Stimulated activated CD8-positive, alpha-beta memory T cell treated with anti-CD3 and anti-CD28 coated beads, Interleukin-15, amount 100 ng/mL, for 24 hours (primary cell): ENCODE results near the gene PFDN2.

Experiments
- DNase-seq: peaks from one replicate; pipeline ENCODE4 v3.0.0-alpha.2; 2020; ENCODE audit warnings: low read depth

PFDN2 gene

DNA sequence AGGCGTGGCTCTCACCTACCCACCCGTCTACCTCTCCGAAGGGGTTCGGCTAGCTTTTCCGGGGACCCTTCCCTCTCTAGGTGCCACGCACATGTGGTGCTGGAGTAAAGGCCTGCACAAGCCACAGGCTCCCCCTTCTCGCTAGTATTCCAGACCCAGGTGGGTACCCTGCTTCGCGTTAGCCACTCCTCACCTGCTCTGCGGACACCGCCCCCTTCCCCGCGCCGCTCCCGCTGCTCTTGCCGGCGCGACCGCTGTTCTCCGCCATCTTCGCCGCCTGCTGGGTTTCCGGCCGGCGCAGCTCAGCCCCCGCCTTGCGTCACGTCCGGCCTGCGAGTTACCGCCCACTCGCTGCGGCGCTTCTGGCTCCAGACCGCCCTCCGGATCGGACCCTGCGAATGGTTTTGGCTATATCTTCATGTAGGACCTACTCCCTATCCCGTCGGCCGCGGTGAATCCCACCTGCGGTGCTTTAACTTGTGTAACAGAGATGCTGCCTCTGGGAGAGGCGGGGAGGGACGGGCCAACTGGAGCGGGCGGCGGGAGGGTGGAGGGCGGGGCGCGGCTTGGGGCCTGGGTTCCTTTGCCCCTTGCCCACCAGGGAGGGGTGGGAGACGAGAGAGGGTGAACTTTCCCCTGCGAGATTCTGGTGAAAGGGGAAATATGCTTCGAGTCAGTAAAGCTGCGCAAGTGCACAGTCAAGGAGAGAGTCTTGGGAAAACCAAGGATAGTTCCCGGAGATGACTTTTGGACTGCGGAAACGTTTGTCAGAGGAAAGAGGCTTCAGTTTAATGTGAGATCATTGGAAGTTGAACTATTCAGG is at the start of gene PFDN2, which contains the start of gene NIT1:
PFDN2 (minus strand) TSS at position 279 of the 823 bp plus-strand sequence; CDS start at position 268, 11 bp downstream.
NIT1 (plus strand) TSS at position 347 of the 823 bp plus-strand sequence; CDS start at position 419, 72 bp downstream.
- DNase-seq: peak; percentile 71

DNA sequence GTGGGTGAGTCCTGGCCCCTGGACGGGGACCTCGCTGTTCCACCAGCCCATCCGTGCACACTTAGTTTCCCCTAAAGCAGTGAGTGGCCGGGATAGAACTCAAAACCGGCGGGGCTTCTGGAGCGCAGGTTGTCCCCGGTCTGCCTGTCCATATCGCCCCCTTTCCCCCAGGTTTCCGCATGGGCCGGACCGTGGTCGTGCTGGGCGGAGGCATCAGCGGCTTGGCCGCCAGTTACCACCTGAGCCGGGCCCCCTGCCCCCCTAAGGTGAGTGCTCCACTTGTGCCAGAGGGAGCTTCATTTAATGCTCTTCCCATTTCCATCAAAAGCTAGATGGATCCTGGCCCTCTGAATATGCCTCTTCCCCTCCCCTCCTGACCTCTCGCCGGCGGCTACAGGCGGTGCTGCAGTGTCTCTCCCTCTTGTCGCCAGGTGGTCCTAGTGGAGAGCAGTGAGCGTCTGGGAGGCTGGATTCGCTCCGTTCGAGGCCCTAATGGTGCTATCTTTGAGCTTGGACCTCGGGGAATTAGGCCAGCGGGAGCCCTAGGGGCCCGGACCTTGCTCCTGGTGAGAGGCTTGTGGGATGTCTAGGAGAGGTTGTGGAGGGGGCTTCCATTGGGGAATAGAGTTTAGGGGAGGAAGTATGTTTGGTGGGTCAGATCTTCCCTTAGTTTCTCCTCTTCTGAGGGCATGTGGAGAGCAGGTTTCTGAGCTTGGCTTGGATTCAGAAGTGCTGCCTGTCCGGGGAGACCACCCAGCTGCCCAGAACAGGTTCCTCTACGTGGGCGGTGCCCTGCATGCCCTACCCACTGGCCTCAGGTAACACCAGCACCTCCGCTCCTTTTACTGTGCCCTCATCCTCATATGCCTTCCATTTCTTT is 49.1 kb upstream of the PFDN2 start:
- no peak for DNase-seq

DNA sequence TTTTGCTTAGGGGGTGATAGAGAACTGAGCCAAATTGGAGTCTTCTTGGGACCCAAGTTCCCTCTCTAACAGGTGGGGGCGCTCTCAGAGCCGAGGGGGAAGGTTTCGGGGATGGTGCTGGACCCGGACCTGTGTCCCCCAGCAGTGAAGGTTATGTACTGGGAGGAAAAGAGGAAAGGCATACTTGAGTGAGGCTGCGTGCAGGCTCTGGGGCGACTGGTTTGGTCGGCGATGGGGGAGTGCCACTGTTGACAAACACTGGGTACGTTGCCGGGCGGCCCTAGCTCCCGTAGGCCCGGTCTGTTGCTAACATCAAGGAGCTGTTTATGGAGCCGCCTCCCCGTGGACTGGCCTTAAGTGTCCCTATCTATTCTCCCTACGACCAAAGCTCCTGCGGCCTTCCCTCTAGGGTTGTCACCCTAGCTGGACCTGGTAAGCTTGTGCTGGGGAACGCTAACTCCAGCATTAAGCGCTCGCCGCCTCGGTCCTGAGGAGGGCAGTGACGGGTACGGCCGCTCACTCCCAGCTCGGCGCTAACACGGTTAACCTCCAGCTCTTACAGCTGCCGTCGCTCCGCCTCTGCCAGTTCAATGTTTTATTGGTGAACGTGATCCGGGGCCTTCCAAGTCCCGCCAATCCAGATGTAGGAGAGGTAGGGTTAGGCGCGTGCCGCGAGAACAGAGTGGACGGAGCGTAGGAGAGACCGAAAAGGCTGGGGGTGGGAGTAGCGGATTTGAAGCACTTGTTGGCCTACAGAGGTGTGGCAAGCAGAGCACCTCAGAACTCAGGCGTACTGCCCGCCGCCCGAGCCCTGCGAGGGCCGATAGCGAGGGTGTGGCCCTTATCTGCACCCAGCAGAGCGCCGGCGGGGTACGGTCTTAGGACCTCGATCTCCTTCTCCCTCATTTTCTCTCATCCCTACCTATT is 48.2 kb upstream of the PFDN2 start, which contains the start of gene PPOX:
PPOX (plus strand) TSS at position 685 of the 927 bp plus-strand sequence. CDS start 422 bp downstream, outside the sequence.
- DNase-seq: peak; percentile 74

DNA sequence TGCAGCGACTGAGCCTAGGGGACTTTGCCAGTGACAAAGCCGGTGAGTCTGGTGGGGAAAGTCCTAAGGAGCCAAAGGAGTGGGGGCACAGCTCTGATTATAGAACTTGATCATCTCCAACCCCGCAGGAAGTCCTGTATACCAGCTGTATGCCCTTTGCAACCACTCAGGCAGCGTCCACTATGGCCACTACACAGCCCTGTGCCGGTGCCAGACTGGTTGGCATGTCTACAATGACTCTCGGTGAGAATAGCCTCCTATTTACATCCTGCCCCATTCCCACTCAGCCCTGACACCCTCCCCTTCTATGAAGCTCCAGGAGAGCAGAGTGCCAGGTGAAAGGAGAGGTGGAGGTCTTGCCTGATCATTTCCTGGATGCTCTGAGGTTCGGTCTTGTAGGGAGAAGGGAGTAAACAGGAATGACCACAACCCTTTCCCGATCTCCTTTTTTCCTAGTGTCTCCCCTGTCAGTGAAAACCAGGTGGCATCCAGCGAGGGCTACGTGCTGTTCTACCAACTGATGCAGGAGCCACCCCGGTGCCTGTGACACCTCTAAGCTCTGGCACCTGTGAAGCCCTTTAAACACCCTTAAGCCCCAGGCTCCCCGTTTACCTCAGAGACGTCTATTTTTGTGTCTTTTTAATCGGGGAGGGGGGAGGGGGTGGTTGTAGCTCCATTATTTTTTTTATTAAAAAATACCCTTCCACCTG is 47.2 kb upstream of the PFDN2 start:
- DNase-seq: no peak

DNA sequence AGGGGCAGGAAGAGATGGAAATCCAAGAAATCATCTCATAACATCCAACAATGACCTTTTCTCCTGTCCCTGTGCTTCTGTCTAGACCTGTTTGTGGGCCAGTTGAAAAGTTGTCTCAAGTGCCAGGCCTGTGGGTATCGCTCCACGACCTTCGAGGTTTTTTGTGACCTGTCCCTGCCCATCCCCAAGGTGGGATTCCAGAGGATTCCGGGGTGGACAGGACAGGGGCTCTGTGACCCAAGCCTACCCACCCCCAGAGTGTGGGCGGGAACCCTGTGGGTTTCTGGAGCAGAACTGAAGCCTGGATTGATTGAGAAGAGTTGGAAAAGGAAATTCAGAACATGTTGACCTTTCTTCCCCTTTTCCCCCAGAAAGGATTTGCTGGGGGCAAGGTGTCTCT is 46.0 kb upstream of the PFDN2 start:
- DNase-seq: no peak

- DNase-seq: no peak
Measured at GRCh38 chr1:161162806-161163205, 45.0 kb upstream of the PFDN2 start.

- no peak for DNase-seq
Measured at GRCh38 chr1:161162052-161162451, 44.2 kb upstream of the PFDN2 start.

DNA sequence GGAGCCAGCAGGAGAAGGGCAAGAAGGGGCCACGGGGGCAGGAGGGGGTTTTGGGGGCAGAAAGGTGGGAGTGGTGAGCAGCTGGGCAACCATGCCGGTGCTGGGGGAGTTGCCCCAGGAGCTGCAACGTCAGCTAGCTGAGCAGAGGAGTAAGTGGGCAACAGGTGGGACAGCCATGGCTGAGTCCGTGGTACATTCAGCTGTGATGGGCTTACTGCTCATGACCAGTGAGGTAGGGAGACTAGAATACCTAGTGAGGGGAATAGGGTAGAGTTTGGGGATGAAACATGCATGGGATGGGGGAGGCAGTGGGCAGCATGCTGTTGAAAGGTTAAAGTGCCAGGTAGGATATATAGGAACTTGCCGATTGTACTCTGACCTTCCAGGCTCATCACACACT is 43.8 kb upstream of the PFDN2 start:
- DNase-seq: no peak

- no peak for DNase-seq
Measured at GRCh38 chr1:161160671-161161145, 42.9 kb upstream of the PFDN2 start.

DNA sequence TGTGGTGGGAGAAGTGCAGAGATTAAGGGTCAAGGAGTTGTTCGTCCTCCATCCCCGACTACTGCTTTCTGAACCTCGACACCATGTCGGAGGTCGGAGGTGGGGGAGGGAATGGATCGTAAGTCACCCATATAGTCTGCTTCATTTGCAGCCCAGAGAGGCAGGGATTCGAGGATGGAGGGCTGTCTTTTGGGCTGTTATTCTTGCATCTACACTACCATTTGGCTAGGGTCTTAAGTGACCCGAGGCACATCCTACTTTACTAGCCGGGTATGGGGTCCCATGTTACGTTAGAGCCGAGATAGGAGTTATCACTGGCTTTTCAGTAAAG is 42.0 kb upstream of the PFDN2 start:
- DNase-seq: no peak

GRCh38 chr1:161159087-161159912 is 41.5 kb upstream of the PFDN2 start, which contains the start of gene USP21:
TSS of gene USP21 (plus strand) at chr1:161159500. CDS start at chr1:161160641, 1,141 bp downstream.
- DNase-seq: peak; percentile 86

- DNase-seq: no peak
Measured at GRCh38 chr1:161158316-161159010, 40.6 kb upstream of the PFDN2 start.

DNA sequence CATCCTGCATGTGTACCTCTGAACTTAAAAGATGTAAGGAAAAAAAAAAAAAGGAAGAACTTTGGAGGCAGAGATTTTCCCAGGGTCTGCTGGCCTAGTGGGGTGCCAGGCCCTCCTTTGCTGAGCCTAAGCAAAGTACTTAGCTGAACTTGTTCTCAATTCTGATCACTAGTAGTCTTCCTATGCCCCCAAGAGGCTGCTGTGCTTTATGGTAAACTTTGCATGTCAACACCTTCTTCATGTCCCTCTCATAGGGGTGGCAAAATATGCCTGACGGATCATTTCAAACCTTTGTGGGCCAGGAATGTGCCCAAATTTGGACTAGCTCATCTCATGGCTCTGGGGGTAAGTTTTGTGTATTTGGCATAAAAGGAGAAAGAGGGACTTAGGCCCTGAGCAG is 40.0 kb upstream of the PFDN2 start:
- DNase-seq: no peak

- no peak for DNase-seq
Measured at GRCh38 chr1:161153682-161154337, 36.0 kb upstream of the PFDN2 start, which contains the start of gene UFC1. TSS of gene UFC1 (plus strand) at chr1:161153978. CDS start at chr1:161153998, 20 bp downstream.

GRCh38 chr1:161153176-161153575 is 35.3 kb upstream of the PFDN2 start:
- DNase-seq: no peak

DNA sequence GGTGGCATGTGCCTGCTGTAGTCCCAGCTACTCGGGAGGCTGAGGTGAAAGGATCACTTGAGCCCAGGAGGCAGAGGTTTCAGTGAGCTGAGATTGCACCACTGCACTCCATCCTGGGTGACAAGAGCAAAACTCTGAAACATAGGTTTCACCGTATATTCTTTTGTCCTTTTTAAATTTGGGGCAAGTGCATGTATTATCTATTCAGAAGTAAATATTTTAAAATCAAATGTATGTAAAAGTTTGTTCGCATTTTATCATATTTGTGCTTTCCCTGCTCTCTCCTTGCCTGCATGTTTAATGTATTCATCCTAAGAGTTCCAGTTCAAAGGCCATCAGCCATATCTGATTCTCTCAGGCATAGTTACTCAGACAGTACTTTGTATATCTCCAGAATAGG is 28.0 kb upstream of the PFDN2 start:
- no peak for DNase-seq

- no peak for DNase-seq
Measured at GRCh38 chr1:161140755-161141400, 23.0 kb upstream of the PFDN2 start.

DNA sequence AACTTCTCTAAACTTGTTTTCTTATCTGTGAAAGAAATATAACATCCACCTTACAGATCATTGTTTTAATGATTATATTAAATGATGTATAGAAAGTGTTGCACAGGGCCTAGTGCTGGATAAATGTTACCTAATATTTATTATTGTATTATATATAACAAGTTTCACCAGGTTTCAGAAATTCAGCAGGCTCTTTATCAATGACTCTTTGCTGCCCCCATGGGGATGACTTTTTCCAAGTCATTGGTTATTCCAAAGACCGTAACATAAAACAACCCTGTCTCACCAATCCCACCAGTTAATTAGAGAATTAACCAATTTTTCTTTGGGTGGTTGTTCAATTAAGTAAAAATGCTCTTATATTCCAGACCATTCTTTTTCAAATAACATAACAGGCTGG is 21.9 kb upstream of the PFDN2 start:
- no peak for DNase-seq
